HG03521 (cell line): Measurements from ENCODE around the gene TIMM22.

Source experiments
- ATAC-seq: cut with Tn5 transposase; IDR thresholded peaks from one replicate; pipeline ENCODE4 v1.9.1; 2021; ENCODE audit warnings: mild to moderate bottlenecking, moderate library complexity; ENCODE audit not compliant: unreplicated experiment

Gene TIMM22

GRCh38 chr17:1018547-1018946, 21.6 kb downstream of the TIMM22 start:
- ATAC-seq = no peak

- no peak for ATAC-seq
These were observed 22.5 kb downstream of the TIMM22 start for GRCh38 chr17:1019451-1019850.

GRCh38 chr17:1021147-1021546, 24.2 kb downstream of the TIMM22 start:
- ATAC-seq = no peak

- no peak for ATAC-seq
These were observed 25.5 kb downstream of the TIMM22 start for GRCh38 chr17:1022278-1023024.

GRCh38 chr17:1024076-1024475, 27.1 kb downstream of the TIMM22 start:
- ATAC-seq = no peak

- ATAC-seq = no peak
These were observed 29.0 kb downstream of the TIMM22 start for GRCh38 chr17:1025733-1026598.

GRCh38 chr17:1026599-1026975, 29.7 kb downstream of the TIMM22 start:
- ATAC-seq = no peak

- ATAC-seq = no peak
These were observed 30.1 kb downstream of the TIMM22 start for GRCh38 chr17:1027044-1027443.

- no peak for ATAC-seq
These were observed 32.4 kb downstream of the TIMM22 start for GRCh38 chr17:1029196-1029921.

- no peak for ATAC-seq
These were observed 33.2 kb downstream of the TIMM22 start for GRCh38 chr17:1029922-1030644.

- no peak for ATAC-seq
These were observed 34.0 kb downstream of the TIMM22 start for GRCh38 chr17:1030684-1031532.

GRCh38 chr17:1031711-1032110, 34.8 kb downstream of the TIMM22 start:
- ATAC-seq = no peak

- ATAC-seq = no peak
These were observed 35.5 kb downstream of the TIMM22 start for GRCh38 chr17:1032391-1032790.

GRCh38 chr17:1033503-1033902, 36.6 kb downstream of the TIMM22 start:
- ATAC-seq = no peak

GRCh38 chr17:1034652-1035210, 37.8 kb downstream of the TIMM22 start:
- ATAC-seq = no peak

GRCh38 chr17:1035546-1036170, 38.7 kb downstream of the TIMM22 start:
- no peak for ATAC-seq

- no peak for ATAC-seq
These were observed 39.4 kb downstream of the TIMM22 start for GRCh38 chr17:1036171-1036844.

- no peak for ATAC-seq
These were observed 39.9 kb downstream of the TIMM22 start for GRCh38 chr17:1036845-1037237.
